ENCODE measurements around the gene TTLL7.

GRCh38 chr1:83918688-83919285 is 80.1 kb downstream of the TTLL7 start:
- TF ChIP-seq POLR2AphosphoS5 (IDR thresholded peaks at IDR 0.05) (no peak), CTCF (IDR thresholded peaks at IDR 0.05) (no peak)

All from sigmoid colon (tissue), 4 donors.